Mesenchymal stem cell (in vitro differentiated cells and primary cell): ENCODE data around the gene GRIN2C.

Experiments
- DNase-seq: peaks from one replicate; pipeline ENCODE4 v3.0.0-alpha.2; 2013
- H2AFZ ChIP-seq: one replicate; pipeline ENCODE4 v1.6.1; 2013; ENCODE audit warnings: low read depth, mild to moderate bottlenecking, control low read depth, inconsistent platforms, low read length, moderate library complexity
- H2AK5ac ChIP-seq: 2 replicates; pipeline ENCODE4 v1.6.1; 2013; ENCODE audit warnings: low read length, moderate library complexity, mild to moderate bottlenecking, inconsistent platforms; ENCODE audit not compliant: severe bottlenecking
- H2BK120ac ChIP-seq: one replicate; pipeline ENCODE4 v1.6.1; 2013; ENCODE audit warnings: low read depth, mild to moderate bottlenecking, inconsistent platforms, low read length, moderate library complexity
- H2BK12ac ChIP-seq, 2 experiments: one replicate each; pipeline ENCODE4 v1.6.1; 2013; ENCODE audit warnings: inconsistent platforms in 2 of 2, low read length in 2 of 2, mild to moderate bottlenecking in 2 of 2, moderate library complexity in 2 of 2, control low read depth in 1 of 2
- H2BK15ac ChIP-seq: one replicate; pipeline ENCODE4 v1.6.1; 2013; ENCODE audit warnings: mild to moderate bottlenecking, low read depth, inconsistent platforms; ENCODE audit not compliant: poor library complexity, severe bottlenecking
- H2BK5ac ChIP-seq: 2 replicates; pipeline ENCODE4 v1.6.1; 2013; ENCODE audit warnings: low read depth, mild to moderate bottlenecking, low read length, control low read depth, inconsistent platforms; ENCODE audit not compliant: poor library complexity, severe bottlenecking
- H3K14ac ChIP-seq, 2 experiments: one replicate each; pipeline ENCODE4 v1.6.1; 2013; ENCODE audit warnings: inconsistent platforms in 2 of 2, low read length in 2 of 2, control low read depth in 1 of 2, mild to moderate bottlenecking in 1 of 2, moderate library complexity in 1 of 2
- H3K18ac ChIP-seq, 2 experiments: one replicate each; pipeline ENCODE4 v1.6.1; 2013; ENCODE audit warnings: inconsistent platforms in 2 of 2, low read length in 2 of 2, control low read depth in 1 of 2, low read depth in 1 of 2, mild to moderate bottlenecking in 1 of 2
- H3K23ac ChIP-seq, 2 experiments: one replicate each; pipeline ENCODE4 v1.6.1; 2013; ENCODE audit warnings: inconsistent platforms in 2 of 2, low read length in 2 of 2, mild to moderate bottlenecking in 2 of 2, moderate library complexity in 2 of 2, control low read depth in 1 of 2
- H3K27ac ChIP-seq: 2 replicates; pipeline ENCODE4 v1.5.1; 2013; ENCODE audit warnings: mild to moderate bottlenecking, moderate library complexity, low read length, control low read depth, inconsistent platforms; ENCODE audit not compliant: poor library complexity, severe bottlenecking
- H3K27me3 ChIP-seq, 2 experiments: 2 replicates each; pipeline versions ENCODE4 v1.6.1 to v1.7.0; 2013; ENCODE audit warnings: low read length in 2 of 2, mild to moderate bottlenecking in 2 of 2, moderate library complexity in 2 of 2, control low read depth in 1 of 2, inconsistent platforms in 1 of 2; ENCODE audit not compliant: control insufficient read depth in 1 of 2, insufficient read depth in 1 of 2
- H3K36me3 ChIP-seq, 2 experiments: 2 replicates each; pipeline versions ENCODE4 v1.6.1 to v1.7.0; 2013; ENCODE audit warnings: low read length in 2 of 2, control low read depth in 1 of 2, inconsistent platforms in 1 of 2, low read depth in 1 of 2, mild to moderate bottlenecking in 1 of 2; ENCODE audit not compliant: insufficient read depth in 2 of 2, control insufficient read depth in 1 of 2
- H3K4ac ChIP-seq, 2 experiments: one replicate each; pipeline ENCODE4 v1.6.1; 2013; ENCODE audit warnings: inconsistent platforms in 2 of 2, low read length in 2 of 2, mild to moderate bottlenecking in 2 of 2, moderate library complexity in 2 of 2, control low read depth in 1 of 2, low read depth in 1 of 2
- H3K4me1 ChIP-seq: 2 replicates; pipeline ENCODE4 v1.6.1; 2013; ENCODE audit warnings: low read depth, low read length, control low read depth; ENCODE audit not compliant: control insufficient read depth, insufficient read depth
- H3K4me2 ChIP-seq: 2 replicates; pipeline ENCODE4 v1.6.1; 2013; ENCODE audit warnings: low read length, mild to moderate bottlenecking, inconsistent platforms; ENCODE audit not compliant: poor library complexity, severe bottlenecking
- H3K4me3 ChIP-seq, 2 experiments: 2 replicates each; pipeline versions ENCODE4 v1.5.1 to v1.7.0; 2013; ENCODE audit warnings: low read length in 2 of 2, mild to moderate bottlenecking in 2 of 2, control low read depth in 1 of 2, low read depth in 1 of 2; ENCODE audit not compliant: insufficient read depth in 1 of 2
- H3K79me1 ChIP-seq: replicated peaks from 2 replicates; pipeline ENCODE4 v1.6.1; 2013; ENCODE audit warnings: mild to moderate bottlenecking, control low read depth, low read length, inconsistent platforms; ENCODE audit not compliant: poor library complexity, severe bottlenecking
- H3K9ac ChIP-seq: 2 replicates; pipeline ENCODE4 v1.7.0; 2013; ENCODE audit warnings: mild to moderate bottlenecking, low read length, moderate library complexity
- H3K9me3 ChIP-seq: 2 replicates; pipeline ENCODE4 v1.7.0; 2013; ENCODE audit warnings: mild to moderate bottlenecking, low read length; ENCODE audit not compliant: control insufficient read depth
- H4K8ac ChIP-seq: one replicate; pipeline ENCODE4 v1.6.1; 2013; ENCODE audit warnings: inconsistent platforms, mild to moderate bottlenecking, low read length, moderate library complexity
- H4K91ac ChIP-seq: one replicate; pipeline ENCODE4 v1.6.1; 2013; ENCODE audit warnings: mild to moderate bottlenecking, low read length, inconsistent platforms
- WGBS: methylation state at CpG from one replicate; pipeline ENCODE4 v1.1.7; 2013; ENCODE audit warnings: mixed read lengths; 5-methylcytosine and 5-hydroxymethylcytosine counted together

GRIN2C gene

DNA sequence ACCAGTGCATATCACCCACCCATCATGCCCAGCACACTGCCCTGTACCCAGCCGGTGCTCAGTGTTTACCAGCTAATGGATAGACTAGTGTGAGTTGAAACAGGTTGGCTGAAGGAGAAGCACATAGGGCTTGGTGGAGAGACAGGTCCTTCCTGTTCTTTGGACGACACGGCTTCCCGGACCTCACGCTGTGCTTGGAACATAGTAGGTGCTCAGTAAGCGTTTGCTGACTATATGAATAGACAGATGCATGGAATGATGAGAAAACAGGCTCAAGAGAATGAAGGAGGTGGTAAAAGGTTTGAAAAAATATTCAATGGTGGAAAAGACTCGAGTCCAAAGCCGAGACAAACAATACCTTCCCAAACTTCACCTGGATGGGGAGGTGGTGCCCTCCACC, 40.5 kb upstream of the GRIN2C start:
- H2AK5ac ChIP-seq, result no peak overlapping the region
- H2BK15ac ChIP-seq, result no peak overlapping the region
- H3K9ac ChIP-seq, result no peak overlapping the region
- no peak overlapping the region for H3K4ac ChIP-seq
- 91% methylated on average over 8 of the region's 8 CpGs for WGBS
- no peak overlapping the region for H3K14ac ChIP-seq
- H3K4me1 ChIP-seq, result no peaks in the 10 kb centered on the region
- H2BK120ac ChIP-seq, result no peak overlapping the region
- no peaks in the 10 kb centered on the region for H3K79me1 ChIP-seq
- no peak overlapping the region for H2BK5ac ChIP-seq
- no peaks in the 10 kb centered on the region for H3K36me3 ChIP-seq
- H2BK12ac ChIP-seq, result no peak overlapping the region
- H3K27me3 ChIP-seq, result peaks cover 35 to 80% of the 10 kb centered on the region in 2 experiments
- H4K91ac ChIP-seq, result no peak overlapping the region
- no peak for DNase-seq
- no peak overlapping the region for H3K18ac ChIP-seq
- H3K9me3 ChIP-seq, result no peaks in the 10 kb centered on the region
- H2AFZ ChIP-seq, result no peak overlapping the region
- H3K23ac ChIP-seq, result no peak overlapping the region
- H3K27ac ChIP-seq, result no peak overlapping the region
- no peak overlapping the region for H3K4me2 ChIP-seq
- no peak overlapping the region for H3K4me3 ChIP-seq
- H4K8ac ChIP-seq, result no peak overlapping the region

GRCh38 chr17:74898376-74898946, 38.8 kb upstream of the GRIN2C start:
- H2BK120ac ChIP-seq, result no peak overlapping the region
- no peak overlapping the region for H4K91ac ChIP-seq
- no peaks in the 10 kb centered on the region for H3K36me3 ChIP-seq
- no peak overlapping the region for H3K9ac ChIP-seq
- H3K79me1 ChIP-seq, result no peaks in the 10 kb centered on the region
- H3K23ac ChIP-seq, result no peak overlapping the region
- no peak overlapping the region for H2BK12ac ChIP-seq
- peaks cover 5% of the 10 kb centered on the region for H3K4me1 ChIP-seq
- H3K18ac ChIP-seq, result no peak overlapping the region
- H3K4me3 ChIP-seq, result no peak overlapping the region
- no peak overlapping the region for H2AFZ ChIP-seq
- H2AK5ac ChIP-seq, result no peak overlapping the region
- no peak overlapping the region for H3K14ac ChIP-seq
- H3K4ac ChIP-seq, result no peak overlapping the region
- H3K27ac ChIP-seq, result no peak overlapping the region
- H3K9me3 ChIP-seq, result no peaks in the 10 kb centered on the region
- no peak overlapping the region for H4K8ac ChIP-seq
- no peak for DNase-seq
- WGBS, result 73% methylated on average over 11 of the region's 11 CpGs
- H2BK15ac ChIP-seq, result no peak overlapping the region
- no peak overlapping the region for H2BK5ac ChIP-seq
- H3K4me2 ChIP-seq, result no peak overlapping the region
- H3K27me3 ChIP-seq, result peaks cover 40 to 79% of the 10 kb centered on the region in 2 experiments

DNA sequence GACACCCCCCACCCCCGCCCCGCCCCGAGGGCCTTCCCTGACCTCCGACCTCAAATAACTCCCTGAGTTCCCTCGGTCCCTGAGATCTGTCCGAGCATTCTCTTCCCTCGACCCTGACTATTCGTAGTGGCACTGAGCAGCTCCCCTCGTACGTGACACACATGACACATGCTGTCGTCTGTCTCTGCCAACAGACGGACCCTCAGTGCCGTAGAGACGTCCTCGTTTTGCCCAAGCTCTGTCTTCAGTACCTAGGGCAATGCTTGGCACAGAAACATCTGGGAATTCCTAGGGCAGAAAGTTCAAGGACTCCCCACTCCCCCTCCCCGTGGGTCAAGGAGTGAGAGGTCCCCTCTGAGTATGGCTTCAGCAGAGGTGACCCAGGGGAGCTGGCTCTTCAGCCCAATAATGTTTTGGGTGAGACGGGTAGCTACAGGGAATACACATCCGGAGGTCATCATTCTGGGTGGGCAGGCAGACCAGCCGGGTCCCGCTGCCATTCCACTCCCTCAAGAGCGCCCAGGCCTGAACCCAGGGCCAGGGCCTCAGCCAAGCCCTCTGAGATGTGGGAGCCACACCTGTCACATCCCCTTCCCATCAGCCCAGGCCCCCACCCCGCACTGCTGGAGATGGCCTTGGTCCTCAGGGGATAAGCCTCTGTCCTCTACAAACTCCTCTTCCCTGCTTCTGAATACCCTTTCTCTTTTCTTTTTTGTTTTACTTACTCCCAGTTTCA, 34.4 kb upstream of the GRIN2C start:
- Histone ChIP-seq H3K36me3 (no peaks in the 10 kb centered on the region), H3K9ac (no peak overlapping the region), H3K4me3 (no peak overlapping the region), H3K27ac (no peak overlapping the region), H3K79me1 (no peaks in the 10 kb centered on the region), H3K27me3 (peaks cover 59 to 83% of the 10 kb centered on the region in 2 experiments), H3K4ac (no peak overlapping the region), H2BK5ac (no peak overlapping the region), H3K4me1 (peaks cover 15% of the 10 kb centered on the region), H3K14ac (no peak overlapping the region), H4K91ac (no peak overlapping the region), H3K23ac (no peak overlapping the region), H3K9me3 (no peaks in the 10 kb centered on the region), H3K18ac (no peak overlapping the region), H4K8ac (no peak overlapping the region), H2BK15ac (no peak overlapping the region), H2BK120ac (no peak overlapping the region), H2BK12ac (no peak overlapping the region), H2AK5ac (no peak overlapping the region), H3K4me2 (no peak overlapping the region), H2AFZ (no peak overlapping the region)
- no peak for DNase-seq
- 36% methylated on average over 22 of the region's 22 CpGs for WGBS

GRCh38 chr17:74892974-74893911, 33.6 kb upstream of the GRIN2C start, which contains the start of gene FADS6:
Gene FADS6 (minus strand): TSS chr17:74893633. CDS start chr17:74893595, 38 bp downstream.
- Histone ChIP-seq H3K4me1 (peaks cover 15% of the 10 kb centered on the region), H2BK5ac (no peak within 1 kb of the TSS), H3K27me3 (peaks cover 67 to 88% of the 10 kb centered on the region in 2 experiments), H3K27ac (no peak within 1 kb of the TSS), H3K4ac (no peak within 1 kb of the TSS), H2AFZ (no peak within 1 kb of the TSS), H3K18ac (no peak within 1 kb of the TSS), H3K4me2 (peak within 1 kb of the TSS; percentile 40), H3K23ac (peak within 1 kb of the TSS in 1 of 2 experiments; percentile 26), H2BK120ac (no peak within 1 kb of the TSS), H3K4me3 (peak within 1 kb of the TSS in 1 of 2 experiments; percentile 26), H4K8ac (peak within 1 kb of the TSS; percentile 39), H3K79me1 (no peaks in the 10 kb centered on the region), H2AK5ac (no peak within 1 kb of the TSS), H4K91ac (no peak within 1 kb of the TSS), H2BK15ac (no peak within 1 kb of the TSS), H2BK12ac (no peak within 1 kb of the TSS), H3K14ac (no peak within 1 kb of the TSS), H3K36me3 (no peaks in the 10 kb centered on the region), H3K9me3 (no peaks in the 10 kb centered on the region), H3K9ac (no peak within 1 kb of the TSS)
- WGBS, result 10% methylated on average over 67 of the region's 86 CpGs
- no peak for DNase-seq
